H9 (cell line): Measurements from ENCODE around the gene HSPA12A. TPM values are rescaled to one million over a fixed set of nuclear protein-coding genes. Genes with fewer than 3 reads are reported as not detected.

Experiments
- DNase-seq: peaks from one replicate; pipeline ENCODE4 v3.0.0-alpha.2; 2017
- H2AFZ ChIP-seq: one replicate; pipeline ENCODE4 v1.6.1; 2013; ENCODE audit warnings: mild to moderate bottlenecking, low read length, control low read depth, moderate library complexity
- H2AK5ac ChIP-seq: 2 replicates; pipeline ENCODE4 v1.6.1; 2013; ENCODE audit warnings: low read length, control low read depth, mixed read lengths; ENCODE audit not compliant: insufficient read length
- H2BK120ac ChIP-seq: one replicate; pipeline ENCODE4 v1.6.1; 2013; ENCODE audit warnings: low read depth, mild to moderate bottlenecking, low read length, control low read depth, inconsistent platforms; ENCODE audit not compliant: poor library complexity, severe bottlenecking
- H2BK12ac ChIP-seq: 2 replicates; pipeline ENCODE4 v1.6.1; 2013; ENCODE audit warnings: low read length, control low read depth, mixed read lengths, low read depth; ENCODE audit not compliant: insufficient read length
- H2BK15ac ChIP-seq: 2 replicates; pipeline ENCODE4 v1.6.1; 2013; ENCODE audit warnings: low read depth, low read length, control low read depth
- H2BK20ac ChIP-seq: one replicate; pipeline ENCODE4 v1.6.1; 2013; ENCODE audit warnings: low read depth, mild to moderate bottlenecking, low read length, control low read depth, inconsistent platforms; ENCODE audit not compliant: poor library complexity, severe bottlenecking
- H2BK5ac ChIP-seq: 2 replicates; pipeline ENCODE4 v1.6.1; 2013; ENCODE audit warnings: low read length, control low read depth, mixed read lengths; ENCODE audit not compliant: insufficient read length
- H3K14ac ChIP-seq: 2 replicates; pipeline ENCODE4 v1.6.1; 2013; ENCODE audit warnings: low read length, control low read depth; ENCODE audit not compliant: insufficient read depth
- H3K18ac ChIP-seq: 2 replicates; pipeline ENCODE4 v1.6.1; 2013; ENCODE audit warnings: low read depth, mild to moderate bottlenecking, mixed read lengths, low read length, control low read depth; ENCODE audit not compliant: insufficient read length
- H3K23ac ChIP-seq: 2 replicates; pipeline ENCODE4 v1.6.1; 2013; ENCODE audit warnings: low read length, control low read depth, mixed read lengths, low read depth; ENCODE audit not compliant: insufficient read length
- H3K23me2 ChIP-seq: 2 replicates; pipeline ENCODE4 v1.6.1; 2013; ENCODE audit warnings: low read depth, mild to moderate bottlenecking, mixed read lengths, low read length, control low read depth; ENCODE audit not compliant: insufficient read length, poor library complexity, severe bottlenecking
- H3K27ac ChIP-seq: 2 replicates; pipeline ENCODE4 v1.5.1; 2013; ENCODE audit warnings: low read length, control low read depth, mixed read lengths, low read depth; ENCODE audit not compliant: insufficient read length
- H3K27me3 ChIP-seq: 2 replicates; pipeline ENCODE4 v1.6.1; 2013; ENCODE audit warnings: low read length, control low read depth, inconsistent platforms; ENCODE audit not compliant: insufficient read depth
- H3K4ac ChIP-seq: 2 replicates; pipeline ENCODE4 v1.6.1; 2013; ENCODE audit warnings: low read depth, mild to moderate bottlenecking, control low read depth, inconsistent platforms, low read length, moderate library complexity
- H3K4me1 ChIP-seq: 2 replicates; pipeline ENCODE4 v1.6.1; 2013; ENCODE audit warnings: low read length, control low read depth, inconsistent platforms; ENCODE audit not compliant: insufficient read depth
- H3K4me2 ChIP-seq: 2 replicates; pipeline ENCODE4 v1.6.1; 2013; ENCODE audit warnings: low read length, control low read depth, mixed read lengths; ENCODE audit not compliant: insufficient read length, insufficient read depth
- H3K56ac ChIP-seq: 2 replicates; pipeline ENCODE4 v1.6.1; 2013; ENCODE audit warnings: low read depth, mild to moderate bottlenecking, mixed read lengths, low read length, control low read depth; ENCODE audit not compliant: insufficient read length
- H3K79me1 ChIP-seq: 2 replicates; pipeline ENCODE4 v1.6.1; 2013; ENCODE audit warnings: low read depth, mild to moderate bottlenecking, moderate library complexity, low read length, control low read depth, inconsistent platforms; ENCODE audit not compliant: insufficient read depth, poor library complexity, severe bottlenecking
- H3K79me2 ChIP-seq: 2 replicates; pipeline ENCODE4 v1.6.1; 2013; ENCODE audit warnings: low read length, control low read depth, inconsistent platforms; ENCODE audit not compliant: insufficient read depth
- H3K9ac ChIP-seq: 2 replicates; pipeline ENCODE4 v1.6.1; 2013; ENCODE audit warnings: low read length, control low read depth, mixed read lengths; ENCODE audit not compliant: insufficient read length; ENCODE audit errors: extremely low read depth
- H3K9me3 ChIP-seq: one replicate; pipeline ENCODE4 v1.6.1; 2013; ENCODE audit warnings: low read depth, low read length, inconsistent platforms; ENCODE audit not compliant: control insufficient read depth
- H3T11ph ChIP-seq: one replicate; pipeline ENCODE4 v1.6.1; 2013; ENCODE audit warnings: mild to moderate bottlenecking, low read length, control low read depth, inconsistent platforms
- H4K20me1 ChIP-seq: one replicate; pipeline ENCODE4 v1.6.1; 2013; ENCODE audit not compliant: control insufficient read depth, insufficient read length, insufficient read depth
- H4K5ac ChIP-seq: 2 replicates; pipeline ENCODE4 v1.6.1; 2013; ENCODE audit warnings: low read depth, mild to moderate bottlenecking, mixed read lengths, low read length, control low read depth; ENCODE audit not compliant: insufficient read length
- H4K8ac ChIP-seq: replicated peaks from 2 replicates; pipeline ENCODE4 v1.6.1; 2013; ENCODE audit warnings: low read length, control low read depth, mixed read lengths, low read depth; ENCODE audit not compliant: insufficient read length
- H4K91ac ChIP-seq: 2 replicates; pipeline ENCODE4 v1.6.1; 2013; ENCODE audit warnings: low read depth, mild to moderate bottlenecking, moderate library complexity, mixed read lengths, low read length, control low read depth; ENCODE audit not compliant: insufficient read length
- H3K27ac Mint-ChIP-seq, 3 experiments: 2 replicates in 2 of 3; 3 replicates in 1 of 3; pipeline ENCODE4 v1.8.0; 2020 to 2021; ENCODE audit warnings: mixed read lengths in 3 of 3, mild to moderate bottlenecking in 1 of 3, moderate library complexity in 1 of 3
- H3K27me3 Mint-ChIP-seq: 2 replicates; pipeline ENCODE4 v1.8.0; 2021; ENCODE audit warnings: low read depth, mild to moderate bottlenecking, moderate library complexity, mixed read lengths
- H3K36me3 Mint-ChIP-seq, 3 experiments: 2 replicates in 2 of 3; 3 replicates in 1 of 3; pipeline ENCODE4 v1.8.0; 2020 to 2021; ENCODE audit warnings: low read depth in 3 of 3, mixed read lengths in 3 of 3; ENCODE audit not compliant: insufficient read depth in 1 of 3
- H3K4me1 Mint-ChIP-seq, 2 experiments: 2 replicates each; pipeline ENCODE4 v1.8.0; 2020; ENCODE audit warnings: mixed read lengths in 2 of 2
- H3K4me3 Mint-ChIP-seq, 2 experiments: 2 replicates in 1 of 2; 3 replicates in 1 of 2; pipeline ENCODE4 v1.8.0; 2020 to 2021; ENCODE audit warnings: mild to moderate bottlenecking in 2 of 2, mixed read lengths in 2 of 2, moderate library complexity in 1 of 2
- H3K9me3 Mint-ChIP-seq, 2 experiments: 2 replicates in 1 of 2; 3 replicates in 1 of 2; pipeline ENCODE4 v1.8.0; 2020; ENCODE audit warnings: mild to moderate bottlenecking in 2 of 2, mixed read lengths in 2 of 2, moderate library complexity in 1 of 2
- CTCF ChIP-seq: fragments of 200-600 bp; sonication (generic); conservative IDR thresholded peaks from 3 replicates; pipeline ENCODE4 v1.8.0; 2021; ENCODE audit warnings: antibody characterized with exemption, mild to moderate bottlenecking
- WGBS: extraction: QIAGEN DNeasy Blood & Tissue Kit; methylation state at CpG from one replicate; pipeline ENCODE4 v1.1.7; 2013; ENCODE audit warnings: missing lambda C conversion rate, low lambda C conversion rate, mixed read lengths; ENCODE audit not compliant: insufficient read length; ENCODE audit errors: extremely low coverage; 5-methylcytosine and 5-hydroxymethylcytosine counted together
- total RNA-seq: library from RNA; stranded (reverse); gene quantifications from 2 replicates; pipeline ENCODE4 v1.2.1, GENCODE V29; 2021

HSPA12A gene
- total RNA-seq, 1 experiment from 2014 or later, result 3.2 TPM

DNA sequence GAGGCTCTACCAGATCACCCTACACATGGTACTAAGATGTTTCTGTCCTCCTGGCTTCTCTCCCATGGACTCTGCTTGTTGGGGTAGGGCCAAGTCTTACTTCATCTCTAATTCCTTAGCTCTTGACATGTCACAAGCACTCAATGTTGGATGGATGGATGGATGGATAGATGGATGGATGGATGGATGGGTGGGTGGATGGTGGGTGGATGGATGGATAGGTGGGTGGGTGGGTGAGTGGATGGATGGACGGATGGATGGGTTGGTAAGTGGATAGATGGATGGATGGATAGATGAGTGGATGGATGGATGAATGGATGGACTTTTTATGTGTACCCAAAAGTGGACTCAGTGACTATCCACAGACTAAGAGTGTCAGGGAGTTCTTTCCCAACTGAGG is 28.5 kb downstream of the HSPA12A start:
- Histone ChIP-seq H4K8ac (no peak overlapping the region), H2BK12ac (no peak overlapping the region), H3K27me3 (no peaks in the 10 kb centered on the region), H3K18ac (no peak overlapping the region), H3K14ac (no peak overlapping the region), H3K9ac (no peak overlapping the region), H4K20me1 (no peaks in the 10 kb centered on the region), H2AFZ (no peak overlapping the region), H3K27ac (no peak overlapping the region), H2BK15ac (no peak overlapping the region), H3K56ac (no peak overlapping the region), H3T11ph (no peak overlapping the region), H3K4me2 (no peak overlapping the region), H4K91ac (no peak overlapping the region), H2BK5ac (no peak overlapping the region), H3K4ac (no peak overlapping the region), H3K4me1 (no peaks in the 10 kb centered on the region), H2BK20ac (no peak overlapping the region), H3K79me2 (no peaks in the 10 kb centered on the region), H2AK5ac (no peak overlapping the region), H4K5ac (no peak overlapping the region), H3K9me3 (no peaks in the 10 kb centered on the region), H3K23me2 (no peaks in the 10 kb centered on the region), H3K23ac (no peak overlapping the region), H3K79me1 (no peaks in the 10 kb centered on the region), H2BK120ac (no peak overlapping the region)
- Mint-ChIP-seq H3K27me3 (peaks cover 6% of the 10 kb centered on the region), H3K9me3 (no peaks in the 10 kb centered on the region), H3K4me3 (no peak overlapping the region), H3K27ac (no peak overlapping the region; a peak in 1 of 7 replicates), H3K4me1 (peaks cover 2 to 8% of the 10 kb centered on the region in 2 experiments; a peak in 3 of 4 replicates), H3K36me3 (no peaks in the 10 kb centered on the region)
- WGBS, result 100% methylated on average over 1 of the region's 1 CpG
- no peak for DNase-seq
- TF ChIP-seq CTCF, result no peak
